HepG2 (cell line): ENCODE data around the gene TUBA4A. TPM values are rescaled to one million over a fixed set of nuclear protein-coding genes. Genes with fewer than 3 reads are reported as not detected.

Source experiments
- GZF1 ChIP-seq: sonication (generic); formaldehyde crosslinking; IDR thresholded peaks from 2 replicates; pipeline ENCODE4 v1.5.1; 2020; ENCODE audit warnings: mild to moderate bottlenecking, missing genetic modification reagents
- HDAC1 ChIP-seq: sonication (generic); formaldehyde crosslinking; IDR thresholded peaks from 2 replicates; pipeline ENCODE4 v1.5.1; 2020; ENCODE audit warnings: mild to moderate bottlenecking, missing genetic modification reagents
- HNRNPH1 ChIP-seq: fragments of 200-400 bp; formaldehyde crosslinking; optimal IDR thresholded peaks from 2 replicates; pipeline ENCODE3; 2017; ENCODE audit warnings: mild to moderate bottlenecking, low read depth, low read length
- MXI1 ChIP-seq: IDR thresholded peaks from 3 replicates; pipeline ENCODE4 v1.6.1; 2012; ENCODE audit warnings: low read depth, low read length, inconsistent platforms, borderline replicate concordance
- NCOA1 ChIP-seq: sonication (generic); formaldehyde crosslinking; IDR thresholded peaks from 2 replicates; pipeline ENCODE4 v1.9.0; 2021; ENCODE audit warnings: missing genetic modification reagents
- NFE2L2 ChIP-seq: fragments of 150-350 bp; IDR thresholded peaks from 2 replicates; pipeline ENCODE4 v1.6.1; 2014; ENCODE audit warnings: low read length
- NFIB ChIP-seq: sonication (generic); formaldehyde crosslinking; IDR thresholded peaks from 2 replicates; pipeline ENCODE4 v1.9.0; 2021; ENCODE audit warnings: missing genetic modification reagents, mild to moderate bottlenecking, borderline replicate concordance
- PLRG1 ChIP-seq: fragments of 450-650 bp; conservative IDR thresholded peaks from 2 replicates; pipeline ENCODE4 v1.6.1; 2016
- RFX5 ChIP-seq: IDR thresholded peaks from 2 replicates; pipeline ENCODE4 v1.6.1; 2011; ENCODE audit warnings: low read depth, low read length, improper control_type of control experiment
- SMARCE1 ChIP-seq: fragments of 450-650 bp; IDR thresholded peaks from 2 replicates; pipeline ENCODE4 v1.6.1; 2017; ENCODE audit warnings: borderline replicate concordance
- SYNCRIP ChIP-seq: fragments of 200-400 bp; formaldehyde crosslinking; IDR thresholded peaks from 2 replicates; pipeline ENCODE4 v1.6.1; 2018; ENCODE audit warnings: mild to moderate bottlenecking, low read depth, low read length; ENCODE audit not compliant: insufficient read depth
- TGIF2 ChIP-seq: IDR thresholded peaks from 2 replicates; pipeline ENCODE4 v1.6.1; 2016; ENCODE audit warnings: control low read depth, missing compliant biosample characterization
- ZNF292 ChIP-seq: sonication (generic); formaldehyde crosslinking; IDR thresholded peaks from 2 replicates; pipeline ENCODE4 v1.8.1; 2022; ENCODE audit warnings: mild to moderate bottlenecking, low read depth, missing genetic modification reagents, borderline replicate concordance
- ZNF446 ChIP-seq: sonication (generic); formaldehyde crosslinking; IDR thresholded peaks from 2 replicates; pipeline ENCODE4 v1.5.0; 2020; ENCODE audit warnings: mild to moderate bottlenecking, missing genetic modification reagents
- ZSCAN22 ChIP-seq: sonication (generic); formaldehyde crosslinking; IDR thresholded peaks from 2 replicates; pipeline ENCODE4 v1.4.0; 2020; ENCODE audit warnings: mild to moderate bottlenecking, missing genetic modification reagents
- polyA plus RNA-seq, 8 experiments: library from polyadenylated mRNA; depleted of rRNA in 3 of 8; stranded (reverse) in 7 of 8; unstranded in 1 of 8; fragments of >200 nt; fragmentation: Illumina TruSeq in 4 of 8; extraction: Trizol in 4 of 8; gene quantifications; 2 replicates each; pipeline versions ENCODE4 v1.2.1 to v1.2.3, GENCODE V29; 2011 to 2016; ENCODE audit warnings: low read depth in 4 of 8, missing spikeins in 1 of 8, mixed read lengths in 1 of 8; ENCODE audit not compliant: insufficient read depth in 1 of 8
- total RNA-seq, 5 experiments: library from RNA; depleted of rRNA; stranded (reverse); fragments of >200 nt; fragmentation: Illumina TruSeq; extraction: Trizol; gene quantifications; 2 replicates each; pipeline ENCODE4 v1.2.3, GENCODE V29; 2016; ENCODE audit warnings: low read depth in 1 of 5
- TF ChIP-seq, protein P1 (sequence below): sonication (generic); formaldehyde crosslinking; IDR thresholded peaks from 2 replicates; pipeline ENCODE4 v1.5.1; 2020; ENCODE audit warnings: mild to moderate bottlenecking, missing genetic modification reagents, borderline replicate concordance
- TF ChIP-seq, protein P2 (sequence below): sonication (generic); formaldehyde crosslinking; IDR thresholded peaks from 2 replicates; pipeline ENCODE4 v1.4.0; 2020; ENCODE audit warnings: mild to moderate bottlenecking, missing genetic modification reagents
- TF ChIP-seq, protein P3 (sequence below): sonication (generic); formaldehyde crosslinking; IDR thresholded peaks from 2 replicates; pipeline ENCODE4 v1.5.1; 2020; ENCODE audit warnings: missing genetic modification reagents, mild to moderate bottlenecking, borderline replicate concordance
- TF ChIP-seq, protein P4 (sequence below): sonication (generic); formaldehyde crosslinking; IDR thresholded peaks from 2 replicates; pipeline ENCODE4 v1.9.0; 2022; ENCODE audit warnings: low read depth, missing genetic modification reagents
- TF ChIP-seq, protein P5 (sequence below): sonication (generic); formaldehyde crosslinking; IDR thresholded peaks from 2 replicates; pipeline ENCODE4 v1.4.0; 2020; ENCODE audit warnings: mild to moderate bottlenecking, missing genetic modification reagents
- TF ChIP-seq, protein P6 (sequence below): sonication (generic); formaldehyde crosslinking; IDR thresholded peaks from 2 replicates; pipeline ENCODE4 v1.5.0; 2020; ENCODE audit warnings: mild to moderate bottlenecking, missing genetic modification reagents, borderline replicate concordance

TUBA4A gene
- total and polyA plus RNA-seq, 2 of the 13 experiments (the other 11 are each of a cell fraction or from before 2014, with no cell fraction given), result 1.3 to 12.7 TPM

DNA sequence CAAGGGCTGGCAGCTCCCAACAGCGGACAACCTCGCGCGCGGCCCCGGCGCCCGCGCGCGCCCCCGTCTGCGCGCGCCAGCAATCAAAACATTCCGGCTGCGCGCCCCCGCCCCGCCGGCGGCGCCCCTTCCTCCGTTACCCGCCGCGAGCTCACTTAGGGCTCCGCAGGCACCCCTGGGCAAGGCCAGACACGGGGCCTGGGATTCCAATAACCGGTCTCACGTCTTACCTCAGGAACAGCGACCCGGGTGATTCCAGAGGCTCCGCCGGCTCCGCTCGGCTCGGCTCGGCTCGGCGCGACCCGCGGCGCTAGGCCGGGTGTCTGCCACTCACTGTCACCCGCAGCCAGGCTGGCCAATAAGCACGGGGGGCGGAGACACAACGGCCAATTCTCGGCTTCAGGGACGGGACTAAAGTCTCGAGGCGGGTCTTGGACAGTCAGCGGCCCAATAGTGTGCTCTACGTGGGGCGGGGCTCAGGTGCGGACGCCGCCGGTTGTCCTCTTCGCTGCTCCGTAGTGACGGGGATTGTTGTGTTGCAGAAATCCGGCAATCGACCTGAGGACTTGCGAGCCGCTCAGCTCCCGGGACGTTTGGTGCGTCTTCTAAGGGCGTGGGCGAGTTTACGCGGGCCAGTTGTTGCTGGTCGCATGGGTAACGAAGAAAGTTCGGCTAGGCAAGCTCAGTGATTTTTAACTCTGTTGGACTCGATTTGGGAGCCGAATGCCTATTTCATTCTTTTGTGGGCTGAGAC lies 24.2 kb downstream of the TUBA4A start, which contains the start of the genes ANKZF1 and ATG9A (continued):
- TF ChIP-seq HDAC1 (peak; percentile 98), MXI1 (peak; percentile 87; the same call in 2 of the 3 replicates), SYNCRIP (no peak), TGIF2 (CRISPR knock-in tag) (peak; percentile 96), SMARCE1 (no peak), GZF1 (CRISPR knock-in tag) (0 out of 2 replicates have a peak, but pooled peaks have one; percentile 23), NFE2L2 (no peak), ZNF446 (peak; percentile 72; the same call in 1 of the 2 replicates), RFX5 (peak; percentile 87), ZSCAN22 (no peak), NFIB (CRISPR knock-in tag) (no peak), PLRG1 (no peak), NCOA1 (no peak), ZNF292 (CRISPR knock-in tag) (no peak), HNRNPH1 (no peak)
- TF ChIP-seq, protein P1, sequence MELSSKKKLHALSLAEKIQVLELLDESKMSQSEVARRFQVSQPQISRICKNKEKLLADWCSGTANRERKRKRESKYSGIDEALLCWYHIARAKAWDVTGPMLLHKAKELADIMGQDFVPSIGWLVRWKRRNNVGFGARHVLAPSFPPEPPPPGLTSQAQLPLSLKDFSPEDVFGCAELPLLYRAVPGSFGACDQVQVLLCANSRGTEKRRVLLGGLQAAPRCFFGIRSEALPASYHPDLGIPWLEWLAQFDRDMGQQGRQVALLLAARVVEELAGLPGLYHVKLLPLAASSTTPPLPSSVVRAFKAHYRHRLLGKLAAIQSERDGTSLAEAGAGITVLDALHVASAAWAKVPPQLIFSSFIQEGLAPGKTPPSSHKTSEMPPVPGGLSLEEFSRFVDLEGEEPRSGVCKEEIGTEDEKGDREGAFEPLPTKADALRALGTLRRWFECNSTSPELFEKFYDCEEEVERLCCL (CRISPR knock-in tag), result 0 out of 2 replicates have a peak, but pooled peaks have one; percentile 23
- TF ChIP-seq, protein P2, sequence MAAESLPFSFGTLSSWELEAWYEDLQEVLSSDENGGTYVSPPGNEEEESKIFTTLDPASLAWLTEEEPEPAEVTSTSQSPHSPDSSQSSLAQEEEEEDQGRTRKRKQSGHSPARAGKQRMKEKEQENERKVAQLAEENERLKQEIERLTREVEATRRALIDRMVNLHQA (CRISPR knock-in tag), result no peak
- TF ChIP-seq, protein P3, sequence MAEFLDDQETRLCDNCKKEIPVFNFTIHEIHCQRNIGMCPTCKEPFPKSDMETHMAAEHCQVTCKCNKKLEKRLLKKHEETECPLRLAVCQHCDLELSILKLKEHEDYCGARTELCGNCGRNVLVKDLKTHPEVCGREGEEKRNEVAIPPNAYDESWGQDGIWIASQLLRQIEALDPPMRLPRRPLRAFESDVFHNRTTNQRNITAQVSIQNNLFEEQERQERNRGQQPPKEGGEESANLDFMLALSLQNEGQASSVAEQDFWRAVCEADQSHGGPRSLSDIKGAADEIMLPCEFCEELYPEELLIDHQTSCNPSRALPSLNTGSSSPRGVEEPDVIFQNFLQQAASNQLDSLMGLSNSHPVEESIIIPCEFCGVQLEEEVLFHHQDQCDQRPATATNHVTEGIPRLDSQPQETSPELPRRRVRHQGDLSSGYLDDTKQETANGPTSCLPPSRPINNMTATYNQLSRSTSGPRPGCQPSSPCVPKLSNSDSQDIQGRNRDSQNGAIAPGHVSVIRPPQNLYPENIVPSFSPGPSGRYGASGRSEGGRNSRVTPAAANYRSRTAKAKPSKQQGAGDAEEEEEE (CRISPR knock-in tag), result no peak
- TF ChIP-seq, protein P4, sequence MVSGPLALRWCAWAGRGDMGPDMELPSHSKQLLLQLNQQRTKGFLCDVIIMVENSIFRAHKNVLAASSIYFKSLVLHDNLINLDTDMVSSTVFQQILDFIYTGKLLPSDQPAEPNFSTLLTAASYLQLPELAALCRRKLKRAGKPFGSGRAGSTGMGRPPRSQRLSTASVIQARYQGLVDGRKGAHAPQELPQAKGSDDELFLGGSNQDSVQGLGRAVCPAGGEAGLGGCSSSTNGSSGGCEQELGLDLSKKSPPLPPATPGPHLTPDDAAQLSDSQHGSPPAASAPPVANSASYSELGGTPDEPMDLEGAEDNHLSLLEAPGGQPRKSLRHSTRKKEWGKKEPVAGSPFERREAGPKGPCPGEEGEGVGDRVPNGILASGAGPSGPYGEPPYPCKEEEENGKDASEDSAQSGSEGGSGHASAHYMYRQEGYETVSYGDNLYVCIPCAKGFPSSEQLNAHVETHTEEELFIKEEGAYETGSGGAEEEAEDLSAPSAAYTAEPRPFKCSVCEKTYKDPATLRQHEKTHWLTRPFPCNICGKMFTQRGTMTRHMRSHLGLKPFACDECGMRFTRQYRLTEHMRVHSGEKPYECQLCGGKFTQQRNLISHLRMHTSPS (CRISPR knock-in tag), result no peak
- TF ChIP-seq, protein P5, sequence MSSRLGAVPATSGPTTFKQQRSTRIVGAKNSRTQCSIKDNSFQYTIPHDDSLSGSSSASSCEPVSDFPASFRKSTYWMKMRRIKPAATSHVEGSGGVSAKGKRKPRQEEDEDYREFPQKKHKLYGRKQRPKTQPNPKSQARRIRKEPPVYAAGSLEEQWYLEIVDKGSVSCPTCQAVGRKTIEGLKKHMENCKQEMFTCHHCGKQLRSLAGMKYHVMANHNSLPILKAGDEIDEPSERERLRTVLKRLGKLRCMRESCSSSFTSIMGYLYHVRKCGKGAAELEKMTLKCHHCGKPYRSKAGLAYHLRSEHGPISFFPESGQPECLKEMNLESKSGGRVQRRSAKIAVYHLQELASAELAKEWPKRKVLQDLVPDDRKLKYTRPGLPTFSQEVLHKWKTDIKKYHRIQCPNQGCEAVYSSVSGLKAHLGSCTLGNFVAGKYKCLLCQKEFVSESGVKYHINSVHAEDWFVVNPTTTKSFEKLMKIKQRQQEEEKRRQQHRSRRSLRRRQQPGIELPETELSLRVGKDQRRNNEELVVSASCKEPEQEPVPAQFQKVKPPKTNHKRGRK (CRISPR knock-in tag), result no peak
- TF ChIP-seq, protein P6, sequence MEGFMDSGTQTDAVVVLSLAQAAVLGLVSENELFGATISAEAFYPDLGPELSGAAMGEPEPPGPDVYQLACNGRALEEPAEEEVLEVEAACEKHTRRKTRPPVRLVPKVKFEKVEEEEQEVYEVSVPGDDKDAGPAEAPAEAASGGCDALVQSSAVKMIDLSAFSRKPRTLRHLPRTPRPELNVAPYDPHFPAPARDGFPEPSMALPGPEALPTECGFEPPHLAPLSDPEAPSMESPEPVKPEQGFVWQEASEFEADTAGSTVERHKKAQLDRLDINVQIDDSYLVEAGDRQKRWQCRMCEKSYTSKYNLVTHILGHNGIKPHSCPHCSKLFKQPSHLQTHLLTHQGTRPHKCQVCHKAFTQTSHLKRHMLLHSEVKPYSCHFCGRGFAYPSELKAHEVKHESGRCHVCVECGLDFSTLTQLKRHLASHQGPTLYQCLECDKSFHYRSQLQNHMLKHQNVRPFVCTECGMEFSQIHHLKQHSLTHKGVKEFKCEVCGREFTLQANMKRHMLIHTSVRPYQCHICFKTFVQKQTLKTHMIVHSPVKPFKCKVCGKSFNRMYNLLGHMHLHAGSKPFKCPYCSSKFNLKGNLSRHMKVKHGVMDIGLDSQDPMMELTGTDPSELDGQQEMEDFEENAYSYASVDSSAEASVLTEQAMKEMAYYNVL (CRISPR knock-in tag), result no peak
